ENCODE data around the gene PPM1L.
A peak's percentile ranks its signal among the peaks of the same experiment; 100 is the strongest.

Gene PPM1L

DNA sequence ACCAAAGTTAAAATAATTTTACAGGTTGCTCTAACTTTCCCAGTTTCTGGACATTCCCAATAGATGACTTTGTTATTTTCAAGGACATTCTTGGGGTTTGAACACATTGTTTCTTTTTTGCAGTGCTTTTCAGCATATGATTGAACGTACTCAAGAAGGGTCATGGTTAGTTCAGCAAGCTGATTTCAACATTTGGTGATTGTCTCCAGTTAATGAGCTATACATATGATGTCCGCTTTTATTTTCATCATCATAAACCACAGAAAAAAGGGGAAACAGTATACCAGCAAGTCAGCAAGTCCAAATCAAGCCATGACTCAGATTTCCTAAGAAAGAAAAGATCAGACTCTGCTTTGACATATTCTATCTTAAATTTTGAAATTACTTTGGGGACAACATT is 279.7 kb downstream of the PPM1L start:
- TF ChIP-seq POLR2A (IDR thresholded peaks at IDR 0.05; ENCODE audit: low read length) (no peak), GATA1 (IDR thresholded peaks at IDR 0.05; ENCODE audit: low read depth, low read length) (no peak)
- no peak for DNase-seq

DNA sequence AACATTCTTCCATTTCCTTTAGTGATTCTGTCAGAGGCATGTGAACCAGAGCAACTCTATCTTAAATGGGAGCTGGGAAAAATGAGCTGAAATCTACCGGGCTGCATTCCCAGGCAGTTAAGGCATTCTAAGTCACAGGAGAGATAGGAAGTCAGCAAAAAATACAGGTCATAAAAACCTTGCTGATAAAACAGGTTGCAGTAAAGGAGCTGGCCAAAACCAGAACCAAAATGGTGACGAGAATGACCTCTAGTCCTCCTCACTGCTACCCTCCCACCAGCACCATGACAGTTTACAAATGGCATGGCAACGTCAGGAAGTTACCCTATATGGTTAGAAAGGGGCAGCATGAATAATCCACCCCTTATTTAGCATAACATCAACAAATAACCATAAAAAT is 282.7 kb downstream of the PPM1L start:
- TF ChIP-seq POLR2A (IDR thresholded peaks at IDR 0.05; ENCODE audit: low read length) (no peak), GATA1 (IDR thresholded peaks at IDR 0.05; ENCODE audit: low read depth, low read length) (no peak)
- no peak for DNase-seq

DNA sequence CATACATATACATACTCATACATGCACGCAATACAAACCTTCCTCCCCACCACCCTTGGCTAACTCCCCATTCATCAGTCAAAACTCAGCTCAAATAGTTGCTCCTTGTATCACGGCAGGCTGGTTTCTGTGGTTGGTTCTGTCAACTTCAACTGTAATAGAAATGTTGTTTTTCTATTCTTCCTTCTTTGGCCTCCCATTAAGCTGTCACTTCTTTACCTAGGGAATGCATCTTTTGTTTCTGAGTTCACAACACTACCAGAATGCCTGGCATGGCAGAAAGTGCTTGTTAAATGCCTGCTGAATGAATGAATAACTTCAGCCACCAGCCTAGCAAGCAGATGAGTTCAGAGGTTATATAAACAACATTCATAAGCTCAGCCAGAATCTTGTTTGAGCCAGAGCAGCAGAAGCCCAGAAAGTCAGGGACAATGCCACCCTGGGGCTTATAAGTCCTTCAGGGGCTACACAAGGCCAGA is 286.0 kb downstream of the PPM1L start:
- TF ChIP-seq POLR2A (IDR thresholded peaks at IDR 0.05; ENCODE audit: low read length) (no peak), GATA1 (IDR thresholded peaks at IDR 0.05; ENCODE audit: low read depth, low read length) (no peak)
- DNase-seq = no peak

DNA sequence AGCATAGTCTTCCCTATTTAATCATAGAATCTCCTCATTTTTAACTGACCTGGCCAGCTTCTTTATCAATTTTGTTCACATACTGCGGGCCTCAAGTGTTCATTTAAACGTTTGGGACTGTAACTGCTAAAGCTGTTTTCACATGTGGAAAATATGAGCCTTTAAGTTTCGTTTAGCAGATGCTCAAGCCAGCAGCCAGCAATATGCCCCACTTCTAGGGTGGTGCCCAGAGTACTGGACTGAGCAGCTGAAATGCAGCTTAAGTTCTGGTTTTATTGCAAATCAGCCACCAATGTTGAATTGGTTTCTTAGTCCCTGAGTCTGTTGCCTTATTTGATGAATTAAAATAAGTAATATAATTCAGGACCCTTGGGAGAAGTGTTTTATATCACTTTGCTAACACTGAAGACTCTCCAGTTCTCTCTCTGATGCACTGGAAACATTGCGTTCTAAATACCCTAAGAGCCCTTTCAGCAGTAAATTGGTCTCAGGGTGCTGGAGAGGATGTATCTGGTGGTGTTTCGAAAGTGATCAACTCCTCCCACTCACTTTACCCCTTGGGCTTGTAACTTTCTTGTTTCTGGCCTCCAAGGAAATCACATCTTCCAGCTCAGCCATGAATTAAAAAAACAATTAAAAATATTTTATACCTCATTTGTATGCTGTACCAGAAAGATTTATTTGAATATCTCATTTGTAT is 287.5 kb downstream of the PPM1L start:
- no peak for TF ChIP-seq POLR2A (IDR thresholded peaks at IDR 0.05; ENCODE audit: low read length)
- TF ChIP-seq GATA1 (IDR thresholded peaks at IDR 0.05; ENCODE audit: low read depth, low read length) = no peak

DNA sequence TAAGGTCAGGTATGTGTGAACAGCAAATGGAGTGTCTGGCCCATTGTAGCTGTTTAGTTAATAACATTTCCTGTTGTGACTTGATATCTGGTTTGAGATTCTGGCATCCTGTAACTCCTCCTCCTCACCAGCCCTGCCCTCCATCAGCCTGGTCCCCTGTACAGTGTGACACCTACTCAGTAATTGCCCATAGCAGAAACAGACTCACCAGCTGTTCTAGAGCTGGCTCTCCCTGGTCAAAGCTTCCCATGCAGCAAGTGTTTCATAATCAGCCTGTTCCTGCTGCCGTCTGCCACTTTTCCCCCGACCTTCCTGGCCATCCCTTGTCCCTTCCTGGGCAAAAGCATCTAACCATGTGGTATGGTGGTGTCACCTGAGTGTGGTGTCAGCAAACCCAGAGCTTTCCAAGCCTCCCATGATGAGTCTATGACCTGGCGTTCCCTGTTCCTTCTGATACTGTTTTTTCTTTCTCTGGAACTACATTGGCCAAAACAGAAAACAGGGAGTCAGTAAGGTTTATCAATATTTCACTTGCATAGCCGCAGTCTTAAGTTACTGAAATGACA is 293.7 kb downstream of the PPM1L start:
- no peak for DNase-seq
- TF ChIP-seq POLR2A (IDR thresholded peaks at IDR 0.05; ENCODE audit: low read length) (no peak), GATA1 (IDR thresholded peaks at IDR 0.05; ENCODE audit: low read depth, low read length) (no peak)

More for the DNA sequence above, 287.5 kb downstream of the PPM1L start:
- DNase-seq = peak in 1 of 2 experiments; percentile 6

DNA sequence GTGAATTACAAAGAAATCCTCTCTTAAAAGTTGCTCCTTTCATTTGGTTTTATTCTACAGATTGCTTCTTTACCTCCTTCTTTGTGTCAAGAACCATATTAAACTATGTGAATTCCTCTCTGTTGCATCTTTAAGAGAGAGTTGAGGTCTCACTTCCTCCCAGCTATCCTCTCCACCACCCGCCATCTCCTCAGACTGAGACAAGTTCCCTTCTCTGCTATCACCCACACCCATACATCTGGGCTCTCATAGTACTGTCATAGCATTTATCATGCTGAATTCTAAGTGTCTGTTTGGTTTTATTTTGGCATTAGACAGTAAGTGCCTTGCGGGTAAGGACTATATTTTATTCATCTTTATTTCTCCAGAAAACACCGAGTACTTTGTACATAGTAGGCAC is 294.9 kb downstream of the PPM1L start:
- TF ChIP-seq POLR2A (IDR thresholded peaks at IDR 0.05; ENCODE audit: low read length) (no peak), GATA1 (IDR thresholded peaks at IDR 0.05; ENCODE audit: low read depth, low read length) (no peak)
- peak; percentile 9 to 22 for DNase-seq

DNA sequence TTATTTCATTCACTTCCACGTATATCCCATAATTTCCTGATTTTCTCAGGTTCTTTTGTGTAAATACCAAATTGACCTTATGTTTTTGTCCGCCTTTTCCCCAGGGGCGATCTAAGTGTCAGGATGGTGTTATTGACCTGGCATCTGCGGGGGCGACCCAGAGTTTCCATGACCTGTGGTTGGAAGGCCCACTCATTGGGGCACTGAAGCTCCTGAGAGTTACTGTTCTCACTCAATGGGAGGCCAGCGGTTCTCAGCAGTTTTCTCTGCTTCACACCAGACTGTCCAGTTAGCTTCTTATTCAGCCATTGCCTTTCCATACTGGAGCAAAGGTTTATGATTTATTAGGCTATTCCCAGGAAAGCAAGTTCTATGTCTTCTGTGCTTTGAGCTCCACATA is 295.8 kb downstream of the PPM1L start:
- no peak for TF ChIP-seq POLR2A (IDR thresholded peaks at IDR 0.05; ENCODE audit: low read length)
- TF ChIP-seq GATA1 (IDR thresholded peaks at IDR 0.05; ENCODE audit: low read depth, low read length) = no peak
- no peak for DNase-seq

DNA sequence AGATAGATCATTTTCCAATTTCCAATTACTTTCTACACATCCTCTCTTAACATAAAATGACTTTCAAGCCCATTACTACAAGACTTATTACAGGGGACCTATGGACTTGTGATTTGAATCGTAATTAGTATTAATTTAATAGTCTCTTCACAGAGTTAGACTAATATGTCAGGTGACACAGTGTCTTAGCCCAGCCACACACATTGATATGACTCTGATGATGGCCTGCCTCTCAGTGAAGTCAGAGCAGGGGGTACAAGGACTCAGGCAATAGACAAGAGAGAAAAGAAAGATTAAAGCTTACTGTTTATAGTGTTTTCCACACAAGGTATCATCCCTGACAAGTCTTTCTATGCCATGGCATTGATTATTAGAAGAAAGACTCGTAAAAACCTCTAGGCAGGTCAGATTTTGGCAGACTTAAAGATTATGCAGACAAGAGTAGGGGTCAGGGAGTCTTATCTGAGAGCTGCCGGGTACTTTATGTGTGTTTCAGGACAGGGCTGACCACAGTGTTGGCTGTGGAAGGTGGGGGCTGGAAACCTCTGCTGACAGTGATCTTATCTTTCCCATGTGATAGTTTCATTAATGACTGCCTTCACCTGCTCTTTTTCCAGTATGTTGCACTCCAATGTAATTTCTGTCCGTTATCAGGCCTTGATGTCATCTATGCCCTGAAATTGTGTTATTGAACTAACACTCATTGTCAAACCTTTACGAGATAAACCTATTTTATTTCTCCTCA is 299.0 kb downstream of the PPM1L start:
- DNase-seq = no peak
- no peak for TF ChIP-seq POLR2A (IDR thresholded peaks at IDR 0.05; ENCODE audit: low read length)
- no peak for TF ChIP-seq GATA1 (IDR thresholded peaks at IDR 0.05; ENCODE audit: low read depth, low read length)

DNA sequence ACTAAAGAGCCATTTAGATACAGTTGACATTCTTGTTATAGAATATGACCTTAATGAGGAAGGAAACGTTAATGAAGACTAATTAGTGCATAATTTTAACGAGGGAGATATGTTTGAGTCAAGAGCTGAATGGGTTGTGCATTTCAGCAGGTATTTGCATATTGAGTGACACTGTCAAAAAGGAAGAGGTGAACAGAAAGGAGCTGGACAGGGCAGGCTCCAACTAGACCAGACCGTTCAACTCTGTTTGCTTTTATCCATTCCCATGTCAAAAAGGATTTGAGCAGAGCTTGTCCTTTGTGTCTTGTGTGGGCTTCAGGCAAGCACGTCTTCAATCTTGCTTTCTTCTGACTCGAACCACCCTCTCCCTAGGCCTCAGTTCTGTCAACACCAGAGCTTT is 308.4 kb downstream of the PPM1L start:
- no peak for TF ChIP-seq POLR2A (IDR thresholded peaks at IDR 0.05; ENCODE audit: low read length)
- no peak for TF ChIP-seq GATA1 (IDR thresholded peaks at IDR 0.05; ENCODE audit: low read depth, low read length)
- DNase-seq = no peak

DNA sequence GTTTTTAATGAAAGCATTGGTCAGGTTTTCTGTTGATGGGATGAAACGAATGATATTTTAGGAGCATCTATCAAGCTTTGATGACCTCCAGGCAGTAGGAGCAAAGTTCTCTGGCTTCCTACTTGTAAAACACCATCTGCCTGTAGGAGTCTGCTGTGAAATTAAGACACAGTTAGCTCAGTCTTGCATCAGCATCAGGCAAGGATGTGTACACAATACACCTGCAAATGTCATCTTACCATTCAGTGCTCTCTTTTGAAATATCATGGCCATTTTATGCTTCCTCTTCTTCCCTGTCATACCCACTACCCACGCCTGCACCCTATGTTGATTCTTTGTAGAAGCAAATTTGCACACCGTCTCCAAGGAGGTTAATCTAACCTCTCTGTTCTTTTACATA is 310.9 kb downstream of the PPM1L start:
- peak in 1 of 2 experiments; percentile 13 for DNase-seq
- TF ChIP-seq GATA1 (IDR thresholded peaks at IDR 0.05; ENCODE audit: low read depth, low read length) (no peak), POLR2A (IDR thresholded peaks at IDR 0.05; ENCODE audit: low read length) (no peak)

DNA sequence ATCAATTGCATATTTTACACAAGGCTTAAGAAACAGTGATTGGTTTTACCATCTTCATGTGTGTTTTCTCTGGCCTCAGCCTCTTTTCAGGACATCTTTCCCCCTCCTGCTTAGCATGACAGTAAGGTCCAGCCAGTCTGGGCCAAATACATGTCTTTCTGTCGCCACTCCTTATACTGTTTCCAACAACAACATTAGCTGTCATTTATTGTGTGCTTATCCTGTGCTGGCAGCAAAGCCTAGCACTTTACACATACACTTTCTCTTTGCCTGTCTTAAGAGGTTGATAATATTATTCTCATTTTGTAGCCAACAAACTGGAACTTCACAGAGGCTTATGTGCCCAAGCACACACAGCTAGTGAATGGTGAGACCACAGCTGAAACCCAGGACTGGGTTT is 311.3 kb downstream of the PPM1L start:
- TF ChIP-seq POLR2A (IDR thresholded peaks at IDR 0.05; ENCODE audit: low read length) (no peak), GATA1 (IDR thresholded peaks at IDR 0.05; ENCODE audit: low read depth, low read length) (no peak)
- DNase-seq = no peak

DNA sequence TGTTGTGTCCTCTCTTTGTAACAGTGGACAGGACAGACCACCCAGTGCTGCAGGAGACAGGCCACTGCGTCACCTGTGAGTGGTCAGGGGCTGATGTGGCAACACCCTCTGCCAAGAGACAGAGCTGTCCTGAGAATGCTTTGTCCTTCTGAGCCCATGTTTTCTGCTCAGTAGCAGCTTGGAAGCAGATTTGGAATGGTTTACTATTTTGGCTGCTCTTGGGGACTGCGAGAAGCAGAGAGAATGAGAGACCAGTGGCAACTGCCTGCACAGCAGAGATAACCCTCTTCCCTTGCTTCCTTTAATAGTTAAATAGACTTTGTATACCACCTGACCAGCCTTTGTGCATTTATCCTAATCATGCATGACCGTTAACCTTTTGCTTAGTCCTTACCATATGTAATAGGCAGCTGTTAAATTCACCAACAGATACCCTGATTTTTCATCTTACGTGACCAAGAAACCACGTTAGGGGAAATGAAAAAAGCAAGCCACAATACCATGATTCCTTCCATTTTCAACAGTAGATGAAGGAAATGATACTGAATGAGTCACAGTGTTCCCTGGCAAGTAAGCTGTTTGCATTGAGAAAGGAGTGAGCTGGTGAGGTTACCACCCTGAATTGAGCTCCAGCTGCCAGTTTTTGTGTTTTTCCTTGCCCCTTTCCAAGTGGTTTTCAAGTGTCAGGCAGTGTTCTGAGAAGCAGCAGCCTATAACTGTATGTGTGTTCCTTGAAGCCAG is 313.6 kb downstream of the PPM1L start:
- peak; percentile 33 to 64 for DNase-seq

DNA sequence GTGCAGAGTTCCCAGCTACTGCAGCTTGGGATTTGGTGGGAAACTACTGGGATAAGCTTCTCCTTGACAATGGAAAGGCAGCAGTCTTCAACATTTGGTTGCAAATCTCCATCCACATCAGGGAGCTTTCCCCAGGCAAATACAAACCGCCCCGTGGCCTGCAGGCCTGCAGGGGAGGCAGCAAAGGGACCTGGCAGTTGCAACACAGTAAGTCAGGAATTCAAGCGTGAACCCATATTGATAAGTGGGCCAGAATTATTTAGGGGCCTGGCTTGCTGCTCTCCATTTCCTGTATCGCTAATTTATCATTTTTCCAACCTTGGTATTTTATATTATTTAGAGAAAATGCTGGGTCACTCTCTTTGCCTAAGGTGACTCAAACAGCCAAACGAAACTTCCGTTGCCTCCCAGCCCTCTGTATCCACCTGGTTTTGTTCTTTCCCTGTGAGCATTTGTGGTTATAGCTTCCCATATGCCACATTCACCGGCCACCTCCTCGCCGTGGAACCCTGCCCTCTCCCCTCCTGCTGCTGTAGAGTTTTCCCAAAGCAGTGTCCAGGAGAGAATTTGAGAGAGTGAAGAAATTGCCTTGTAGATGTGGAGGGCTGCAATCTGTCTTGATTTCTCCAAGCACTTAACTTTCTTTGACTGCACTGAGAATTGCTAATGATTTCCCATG is 314.4 kb downstream of the PPM1L start:
- no peak for DNase-seq
- no peak for TF ChIP-seq POLR2A (IDR thresholded peaks at IDR 0.05; ENCODE audit: low read length)
- TF ChIP-seq GATA1 (IDR thresholded peaks at IDR 0.05; ENCODE audit: low read depth, low read length) = no peak

More for the DNA sequence above, 313.6 kb downstream of the PPM1L start:
- TF ChIP-seq POLR2A (IDR thresholded peaks at IDR 0.05; ENCODE audit: low read length) (no peak), GATA1 (IDR thresholded peaks at IDR 0.05; ENCODE audit: low read depth, low read length) (no peak)

Data from erythroblast (primary cell).